IMR-90 (cell line): ENCODE data around the gene CPA3. TPM values are rescaled to one million over a fixed set of nuclear protein-coding genes. Genes with fewer than 3 reads are reported as not detected.

Experiments
- ATAC-seq: fragments of 200-7000 bp; cut with Tn5 transposase; 2 replicates; pipeline ENCODE4 v1.9.1; 2020; ENCODE audit warnings: low read depth, mild to moderate bottlenecking, moderate library complexity
- BruUV-seq: library from RNA; stranded (reverse); fragments of 400-500 nt; replicated peaks from 2 replicates; lab custom pipeline; 2021; lab: Mats Ljungman, UMichigan
- CTCF ChIA-PET: fragments of 300-600 bp; formaldehyde crosslinking; extraction: SDS; loops from one replicate; lab custom pipeline; 2021; ENCODE audit warnings: antibody characterized with exemption; lab: Yijun Ruan, JAX
- POLR2A ChIA-PET: fragments of 300-600 bp; sonication (Branson Sonifier 250); formaldehyde crosslinking; loops from one replicate; lab custom pipeline; 2022; ENCODE audit warnings: antibody characterized with exemption; ENCODE audit not compliant: unreplicated experiment; lab: Charles Lee
- DNase-seq: peaks from one replicate; pipeline ENCODE4 v3.0.0; 2013
- H2AFZ ChIP-seq: replicated peaks from 2 replicates; pipeline ENCODE3; 2013; ENCODE audit warnings: low read length, mild to moderate bottlenecking; ENCODE audit not compliant: poor library complexity
- H2AK5ac ChIP-seq: 2 replicates; pipeline ENCODE4 v1.6.1; 2013; ENCODE audit warnings: low read depth, low read length, inconsistent platforms
- H2AK9ac ChIP-seq: replicated peaks from 2 replicates; pipeline ENCODE3; 2013; ENCODE audit warnings: mild to moderate bottlenecking, low read depth, low read length, moderate library complexity; ENCODE audit not compliant: poor library complexity
- H2BK120ac ChIP-seq: 2 replicates; pipeline ENCODE4 v1.6.1; 2013; ENCODE audit warnings: low read depth, low read length, inconsistent platforms
- H2BK15ac ChIP-seq: 3 replicates; pipeline ENCODE4 v1.6.1; 2013; ENCODE audit warnings: low read depth, low read length, inconsistent platforms
- H2BK20ac ChIP-seq: 2 replicates; pipeline ENCODE4 v1.6.1; 2013; ENCODE audit warnings: low read depth, mild to moderate bottlenecking, inconsistent platforms, low read length, moderate library complexity
- H2BK5ac ChIP-seq: 2 replicates; pipeline ENCODE4 v1.6.1; 2013; ENCODE audit warnings: mild to moderate bottlenecking, low read depth, low read length, inconsistent platforms; ENCODE audit not compliant: poor library complexity, severe bottlenecking
- H3K14ac ChIP-seq: replicated peaks from 2 replicates; pipeline ENCODE4 v1.6.1; 2013; ENCODE audit warnings: low read depth, low read length, inconsistent platforms
- H3K18ac ChIP-seq: 2 replicates; pipeline ENCODE4 v1.6.1; 2013; ENCODE audit warnings: low read depth, low read length, control low read depth
- H3K23ac ChIP-seq: 2 replicates; pipeline ENCODE4 v1.6.1; 2013; ENCODE audit warnings: low read depth, low read length, inconsistent platforms
- H3K27ac ChIP-seq: 2 replicates; pipeline ENCODE4 v1.5.1; 2013; ENCODE audit warnings: mild to moderate bottlenecking, control low read depth, low read length; ENCODE audit not compliant: insufficient read depth
- H3K27me3 ChIP-seq: 2 replicates; pipeline ENCODE4 v1.6.1; 2013; ENCODE audit warnings: low read length; ENCODE audit not compliant: control insufficient read depth, insufficient read depth
- H3K36me3 ChIP-seq: 2 replicates; pipeline ENCODE4 v1.6.1; 2013; ENCODE audit warnings: low read length, mixed read lengths; ENCODE audit not compliant: control insufficient read depth, insufficient read depth
- H3K4ac ChIP-seq: 2 replicates; pipeline ENCODE4 v1.6.1; 2013; ENCODE audit warnings: low read depth, low read length, inconsistent platforms
- H3K4me1 ChIP-seq: 2 replicates; pipeline ENCODE4 v1.6.1; 2013; ENCODE audit warnings: low read length, mixed read lengths; ENCODE audit not compliant: control insufficient read depth, insufficient read depth
- H3K4me2 ChIP-seq: 2 replicates; pipeline ENCODE4 v1.6.1; 2013; ENCODE audit warnings: low read depth, mild to moderate bottlenecking, control low read depth, low read length, moderate library complexity
- H3K4me3 ChIP-seq: 2 replicates; pipeline ENCODE4 v1.5.1; 2013; ENCODE audit warnings: low read depth, mild to moderate bottlenecking, control low read depth, low read length, moderate library complexity; ENCODE audit not compliant: insufficient read depth
- H3K56ac ChIP-seq: 2 replicates; pipeline ENCODE4 v1.6.1; 2013; ENCODE audit warnings: low read length, inconsistent platforms; ENCODE audit not compliant: insufficient read depth; ENCODE audit errors: extremely low read depth
- H3K79me1 ChIP-seq, 2 experiments: 2 replicates each; pipeline ENCODE4 v1.6.1; 2013; ENCODE audit warnings: low read length in 2 of 2, inconsistent platforms in 1 of 2, low read depth in 1 of 2
- H3K9ac ChIP-seq: 2 replicates; pipeline ENCODE4 v1.6.1; 2013; ENCODE audit warnings: low read depth, low read length, control low read depth
- H3K9me1 ChIP-seq: 2 replicates; pipeline ENCODE4 v1.6.1; 2013; ENCODE audit warnings: low read length, inconsistent platforms; ENCODE audit not compliant: insufficient read depth
- H3K9me3 ChIP-seq: 2 replicates; pipeline ENCODE4 v1.6.1; 2013; ENCODE audit warnings: low read length; ENCODE audit not compliant: control insufficient read depth, insufficient read depth
- H4K20me1 ChIP-seq: 2 replicates; pipeline ENCODE4 v1.6.1; 2013; ENCODE audit warnings: low read length, inconsistent platforms; ENCODE audit not compliant: insufficient read depth
- H4K5ac ChIP-seq: 2 replicates; pipeline ENCODE4 v1.6.1; 2013; ENCODE audit warnings: mild to moderate bottlenecking, low read depth, low read length, control low read depth
- H4K8ac ChIP-seq, 2 experiments: 2 replicates each; pipeline ENCODE4 v1.6.1; 2013; ENCODE audit warnings: low read depth in 2 of 2, low read length in 2 of 2, control low read depth in 1 of 2, inconsistent platforms in 1 of 2
- H4K91ac ChIP-seq: 2 replicates; pipeline ENCODE4 v1.6.1; 2013; ENCODE audit warnings: low read depth, low read length, inconsistent platforms; ENCODE audit not compliant: insufficient read depth
- CHD1 ChIP-seq: IDR thresholded peaks from 2 replicates; pipeline ENCODE4 v1.6.1; 2012; ENCODE audit warnings: low read depth, low read length, improper control_type of control experiment
- CTCF ChIP-seq: conservative IDR thresholded peaks from 2 replicates; pipeline ENCODE4 v1.5.1; 2012; ENCODE audit warnings: mild to moderate bottlenecking, low read depth, low read length, improper control_type of control experiment
- ELK1 ChIP-seq: fragments of 150-350 bp; IDR thresholded peaks from 2 replicates; pipeline ENCODE4 v1.6.1; 2016; ENCODE audit warnings: low read depth, mild to moderate bottlenecking, low read length, moderate library complexity, borderline replicate concordance
- FOS ChIP-seq: fragments of 150-350 bp; IDR thresholded peaks from 2 replicates; pipeline ENCODE4 v1.6.1; 2016; ENCODE audit warnings: low read depth, low read length
- MAZ ChIP-seq: IDR thresholded peaks from 2 replicates; pipeline ENCODE4 v1.6.1; 2012; ENCODE audit warnings: low read depth, mild to moderate bottlenecking, low read length, improper control_type of control experiment, moderate library complexity, borderline replicate concordance
- MXI1 ChIP-seq: IDR thresholded peaks from 2 replicates; pipeline ENCODE4 v1.6.1; 2012; ENCODE audit warnings: low read depth, mild to moderate bottlenecking, low read length, moderate library complexity, borderline replicate concordance
- NFE2L2 ChIP-seq: fragments of 150-350 bp; IDR thresholded peaks from 2 replicates; pipeline ENCODE4 v1.6.1; 2016; ENCODE audit warnings: low read depth, mild to moderate bottlenecking, low read length
- RAD21 ChIP-seq: IDR thresholded peaks from 2 replicates; pipeline ENCODE4 v1.6.1; 2012; ENCODE audit warnings: low read length, improper control_type of control experiment
- USF2 ChIP-seq: fragments of 150-350 bp; IDR thresholded peaks from 2 replicates; pipeline ENCODE4 v1.6.1; 2017; ENCODE audit warnings: mild to moderate bottlenecking, antibody characterized with exemption, low read length, low read depth
- WGBS, 2 experiments: methylation state at CpG; one replicate each; pipeline versions ENCODE4 v1.1.5 to v1.1.7; 2013; ENCODE audit warnings: missing lambda C conversion rate in 2 of 2; ENCODE audit not compliant: insufficient read length in 1 of 2; ENCODE audit errors: extremely low coverage in 2 of 2; 5-methylcytosine and 5-hydroxymethylcytosine counted together
- dilution Hi-C: fragments of 300-500 bp; cut with HindIII; formaldehyde crosslinking; loops from one replicate; pipeline ENCODE4 v1.14.3; 2018; ENCODE audit warnings: low sequenced_read_pairs; ENCODE audit not compliant: unreplicated experiment
- in situ Hi-C: fragments of 300-500 bp; cut with MboI; formaldehyde crosslinking; loops from 3 replicates; pipeline ENCODE4 v1.14.3; 2019; ENCODE audit warnings: low sequenced_read_pairs, inconsistent platforms, mixed read lengths
- intact Hi-C: fragments of 100-400 bp; cut with micrococcal nuclease; formaldehyde crosslinking; loops from 2 replicates; pipeline ENCODE4 v1.10.0; 2022
- polyA plus RNA-seq, 3 experiments: library from polyadenylated mRNA; depleted of rRNA; stranded (reverse); fragments of >200 nt; gene quantifications; 2 replicates each; pipeline ENCODE4 v1.2.3, GENCODE V29; 2012; ENCODE audit warnings: low replicate concordance in 1 of 3
- total RNA-seq: library from RNA; depleted of rRNA; stranded (reverse); fragments of >200 nt; gene quantifications from 2 replicates; pipeline ENCODE4 v1.2.3, GENCODE V29; 2012

Gene CPA3
- total and polyA plus RNA-seq, 2 of the 4 experiments (the other 2 are of a cell fraction), result 0.07 TPM; not detected in 1

GRCh38 chr3:148943506-148944205 lies 78.6 kb downstream of the CPA3 start (continued):
- TF ChIP-seq CTCF, result peak; percentile 78

- ATAC-seq (no peak), DNase-seq (no peak)
- TF ChIP-seq USF2, result no peak
- TF ChIP-seq CHD1, result no peak
- TF ChIP-seq RAD21, result no peak
- TF ChIP-seq NFE2L2, result no peak
- no peak for TF ChIP-seq MXI1
- TF ChIP-seq ELK1, result no peak
- no peak for TF ChIP-seq MAZ
- TF ChIP-seq FOS, result no peak
- H3K9ac ChIP-seq, result no peak overlapping the region
- in situ Hi-C loops, result loop anchor here (5.0 to 25.0 kb wide), 5 partner anchors 83 to 1008 kb away; no protein-coding TSS in a partner anchor
- WGBS, 2 experiments, result no CpG with 5 or more reads among the region's 2 CpGs
- no peaks in the 10 kb centered on the region; the same call in none of the 2 replicates for H3K27me3 ChIP-seq
- peaks cover 3% of the 10 kb centered on the region; the same call in 1 of the 2 replicates for H3K4me1 ChIP-seq
- H2BK20ac ChIP-seq, result no peak overlapping the region; the same call in 1 of the 2 replicates
- no peak overlapping the region for H4K8ac ChIP-seq
- H3K18ac ChIP-seq, result no peak overlapping the region
- H2AFZ ChIP-seq, result no peak overlapping the region
- no peak overlapping the region for H3K4me2 ChIP-seq
- no peak overlapping the region for H3K27ac ChIP-seq
- no peak overlapping the region for H3K23ac ChIP-seq
- ChIA-PET CTCF (no interaction called here), POLR2A (no interaction called here)
- no peaks in the 10 kb centered on the region for H3K9me3 ChIP-seq
- BruUV-seq, result no TSS peak
- 0 out of 3 replicates have a peak overlapping the region, but pooled peaks have one; percentile 34 for H2BK15ac ChIP-seq
- no peak overlapping the region for H4K5ac ChIP-seq
- no peak overlapping the region for H3K4ac ChIP-seq
- H4K91ac ChIP-seq, result no peak overlapping the region
- H2AK5ac ChIP-seq, result no peak overlapping the region
- intact Hi-C loops, result loop anchor here (5.0 kb wide), 1 partner anchor 483 kb away; no protein-coding TSS in a partner anchor
- no peak overlapping the region for H3K4me3 ChIP-seq
- no peak overlapping the region for H3K56ac ChIP-seq
- H4K20me1 ChIP-seq, result no peaks in the 10 kb centered on the region
- H3K36me3 ChIP-seq, result no peaks in the 10 kb centered on the region
- peaks cover 3% of the 10 kb centered on the region; the same call in 1 of the 2 replicates for H3K9me1 ChIP-seq
- no peak overlapping the region for H2BK5ac ChIP-seq
- H2BK120ac ChIP-seq, result 0 out of 2 replicates have a peak overlapping the region, but pooled peaks have one; percentile 32
- no peak overlapping the region for H2AK9ac ChIP-seq
- H3K79me1 ChIP-seq, result no peaks in the 10 kb centered on the region
- dilution Hi-C loops, result no loop called here
- H3K14ac ChIP-seq, result no peak overlapping the region
Observed at GRCh38 chr3:148945116-148945515, 80.0 kb downstream of the CPA3 start.
